Retinal pigment epithelial cell (primary cell): ENCODE results near the gene TMOD1.

Experiments used
- DNase-seq: peaks from one replicate; pipeline ENCODE4 v3.0.0-alpha.2; 2010; ENCODE audit warnings: low read depth
- H3K4me3 ChIP-seq: 2 replicates; pipeline ENCODE4 v1.5.1; 2011; ENCODE audit warnings: mild to moderate bottlenecking, low read length, control low read depth, moderate library complexity
- TF ChIP-seq, protein P1 (sequence below): conservative IDR thresholded peaks from 2 replicates; pipeline ENCODE4 v1.5.1; 2011; ENCODE audit warnings: low read depth, low read length, control low read depth, inconsistent platforms

Gene TMOD1

DNA sequence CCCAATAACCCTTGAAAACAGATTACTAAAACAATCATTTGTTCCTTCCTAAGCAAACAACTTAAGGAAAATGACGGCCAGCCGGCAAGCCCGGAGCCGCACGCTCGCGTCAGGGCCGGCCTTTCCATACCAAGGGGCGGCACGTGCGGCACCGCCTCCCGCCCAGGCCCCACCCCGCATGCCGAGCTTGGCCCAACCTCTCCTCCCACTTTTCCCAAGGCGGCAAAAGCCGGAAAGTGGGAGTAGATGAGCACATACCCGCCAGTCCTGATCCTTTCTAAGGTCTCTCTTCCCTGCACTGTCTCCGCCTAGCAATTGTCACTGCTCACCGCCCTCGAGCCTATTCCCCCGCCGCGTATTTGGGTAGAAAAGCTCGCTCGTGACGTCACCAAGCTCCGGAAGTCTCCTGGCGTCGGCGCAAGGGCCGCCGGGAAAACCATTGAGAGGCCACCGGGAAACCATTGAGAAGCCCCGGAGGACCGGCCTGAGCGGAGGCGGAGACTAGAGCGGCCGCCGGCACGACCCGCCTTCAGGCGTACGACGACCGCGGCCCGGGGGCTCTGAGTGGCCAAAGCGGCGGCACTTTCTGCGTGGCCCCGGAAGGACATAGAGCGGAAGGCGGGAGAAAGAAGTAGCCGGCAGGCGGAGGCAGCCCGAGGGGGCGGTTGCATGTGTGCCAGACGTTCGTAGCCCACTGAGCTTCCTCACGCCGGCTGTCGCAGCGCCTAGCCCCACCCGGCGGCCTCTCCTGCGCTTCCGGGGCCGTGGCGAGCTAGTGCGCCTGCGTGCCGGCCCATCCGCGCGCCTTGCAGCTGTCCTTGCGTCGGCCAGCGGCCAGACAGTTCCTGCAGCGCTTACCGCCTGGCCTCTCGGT is 131.8 kb downstream of the TMOD1 start, which contains the start of the genes NCBP1 and TSTD2:
Gene NCBP1 (plus strand): TSS at position 837 of the 874 bp plus-strand sequence. CDS start 61 bp downstream, outside the sequence.
Gene TSTD2 (minus strand): TSS at position 384 of the 874 bp plus-strand sequence. CDS start 5,806 bp downstream, outside the sequence.
- TF ChIP-seq, protein P1, sequence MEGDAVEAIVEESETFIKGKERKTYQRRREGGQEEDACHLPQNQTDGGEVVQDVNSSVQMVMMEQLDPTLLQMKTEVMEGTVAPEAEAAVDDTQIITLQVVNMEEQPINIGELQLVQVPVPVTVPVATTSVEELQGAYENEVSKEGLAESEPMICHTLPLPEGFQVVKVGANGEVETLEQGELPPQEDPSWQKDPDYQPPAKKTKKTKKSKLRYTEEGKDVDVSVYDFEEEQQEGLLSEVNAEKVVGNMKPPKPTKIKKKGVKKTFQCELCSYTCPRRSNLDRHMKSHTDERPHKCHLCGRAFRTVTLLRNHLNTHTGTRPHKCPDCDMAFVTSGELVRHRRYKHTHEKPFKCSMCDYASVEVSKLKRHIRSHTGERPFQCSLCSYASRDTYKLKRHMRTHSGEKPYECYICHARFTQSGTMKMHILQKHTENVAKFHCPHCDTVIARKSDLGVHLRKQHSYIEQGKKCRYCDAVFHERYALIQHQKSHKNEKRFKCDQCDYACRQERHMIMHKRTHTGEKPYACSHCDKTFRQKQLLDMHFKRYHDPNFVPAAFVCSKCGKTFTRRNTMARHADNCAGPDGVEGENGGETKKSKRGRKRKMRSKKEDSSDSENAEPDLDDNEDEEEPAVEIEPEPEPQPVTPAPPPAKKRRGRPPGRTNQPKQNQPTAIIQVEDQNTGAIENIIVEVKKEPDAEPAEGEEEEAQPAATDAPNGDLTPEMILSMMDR = no peak
- DNase-seq = peak; percentile 92
- H3K4me3 ChIP-seq = peak within 1 kb of the TSS; percentile 98

GRCh38 chr9:97633859-97634490 is 132.5 kb downstream of the TMOD1 start:
- TF ChIP-seq, protein P1 = no peak
- peak overlapping the region; percentile 98 for H3K4me3 ChIP-seq
- DNase-seq = no peak

DNA sequence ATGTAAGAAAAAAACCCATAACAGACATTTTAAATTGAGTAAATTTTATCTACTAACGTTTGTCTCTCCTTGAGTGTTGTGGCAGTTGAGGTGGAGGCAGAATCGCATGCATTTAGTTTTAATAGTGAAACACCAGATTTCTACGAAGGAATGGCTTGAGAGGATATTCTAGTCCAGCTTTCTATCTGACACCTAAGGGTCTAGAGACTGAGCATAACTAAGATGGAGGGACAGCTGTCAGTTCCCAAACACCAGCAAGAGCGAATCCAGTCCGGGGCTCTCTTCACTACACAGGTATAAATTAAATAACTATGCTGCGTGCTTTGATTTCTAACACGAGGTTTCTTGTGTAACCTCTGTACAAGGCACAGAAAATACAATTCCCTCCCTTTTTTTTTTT is 133.6 kb downstream of the TMOD1 start:
- H3K4me3 ChIP-seq = peak overlapping the region; percentile 98
- DNase-seq = no peak
- TF ChIP-seq, protein P1 = no peak

DNA sequence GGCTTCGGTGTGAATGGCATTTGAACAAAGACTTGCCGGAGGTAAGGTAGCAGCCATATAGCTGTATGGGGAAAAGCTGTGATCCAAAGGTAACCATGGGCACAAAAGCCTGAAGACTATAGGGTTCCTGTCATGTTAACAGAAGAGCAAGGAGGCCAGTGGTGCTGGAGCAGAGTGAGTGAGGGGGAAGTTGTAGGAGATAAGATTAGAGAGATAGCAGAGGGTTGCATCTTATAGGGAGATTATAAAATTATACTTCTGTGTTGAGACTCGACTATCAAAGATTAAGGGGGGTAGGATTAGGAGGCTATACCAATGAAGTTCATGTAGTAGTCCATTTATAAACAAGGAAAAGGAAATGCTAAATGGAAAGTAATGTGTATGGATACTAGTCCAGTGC is 135.4 kb downstream of the TMOD1 start:
- DNase-seq = no peak
- TF ChIP-seq, protein P1 = no peak
- no peak overlapping the region for H3K4me3 ChIP-seq

DNA sequence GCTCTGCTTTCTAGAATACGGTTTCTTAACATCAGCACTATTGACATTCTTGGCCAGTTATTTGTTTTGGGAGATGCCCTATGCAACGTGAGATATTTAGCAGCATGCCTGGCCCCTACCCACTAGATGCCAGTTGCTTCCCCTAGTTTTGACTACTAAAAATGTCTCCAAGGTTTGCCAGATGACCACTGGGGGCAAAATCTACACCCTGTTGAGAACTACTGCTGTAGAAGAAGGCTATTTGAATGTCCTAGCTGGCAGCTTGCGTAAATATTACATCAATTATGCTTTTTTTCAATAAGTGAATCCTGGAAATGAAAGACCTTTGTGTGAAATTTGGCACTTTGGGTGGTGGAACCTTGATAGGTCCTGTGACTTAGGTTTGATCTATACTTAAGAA is 137.2 kb downstream of the TMOD1 start:
- H3K4me3 ChIP-seq = no peak overlapping the region
- DNase-seq = no peak
- TF ChIP-seq, protein P1 = peak; percentile 27

- no peak overlapping the region for H3K4me3 ChIP-seq
- no peak for DNase-seq
- TF ChIP-seq, protein P1 = no peak
These were observed 138.9 kb downstream of the TMOD1 start for GRCh38 chr9:97640325-97640724.

DNA sequence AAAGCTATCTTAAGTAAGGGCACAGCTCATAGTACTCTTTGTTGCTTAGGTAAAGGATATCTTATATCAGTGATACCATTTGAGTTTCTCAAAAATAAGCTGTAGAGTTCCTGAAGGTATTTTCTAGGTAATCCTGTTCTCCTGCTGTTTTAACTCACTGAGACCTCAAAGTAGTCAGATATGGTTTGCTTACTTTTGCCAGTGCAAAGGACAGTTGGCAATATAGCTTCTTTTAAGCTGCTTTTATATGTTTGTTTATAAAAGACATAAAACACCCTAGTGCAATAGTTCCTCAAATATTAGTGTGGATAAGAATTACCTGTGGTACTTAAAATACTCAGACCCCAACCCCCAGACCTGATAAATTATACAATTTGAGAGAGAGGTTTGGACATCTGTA is 144.3 kb downstream of the TMOD1 start:
- no peak for DNase-seq
- TF ChIP-seq, protein P1 = no peak
- no peak overlapping the region for H3K4me3 ChIP-seq
